ENCODE measurements around the gene GBGT1. TPM values are rescaled to one million over a fixed set of nuclear protein-coding genes. Genes with fewer than 3 reads are reported as not detected.

The GBGT1 gene
- total and polyA plus RNA-seq, 9 donors: 3.9 to 43.3 (median 20.8) TPM

- H3K27me3 ChIP-seq: no peaks in the 10 kb centered on the region
- H3K9me3 ChIP-seq: no peaks in the 10 kb centered on the region
- TF ChIP-seq POLR2A (IDR thresholded peaks at IDR 0.05) (no peak), EP300 (IDR thresholded peaks at IDR 0.05) (no peak), CTCF (IDR thresholded peaks at IDR 0.05) (no peak)
- H3K4me1 ChIP-seq (ENCODE audit: insufficient read depth): no peaks in the 10 kb centered on the region
- H3K36me3 ChIP-seq: no peaks in the 10 kb centered on the region
- DNase-seq: peak in 1 of 5 donors; percentile 20
- H3K27ac ChIP-seq: no peak overlapping the region
- intact Hi-C loops (cut with DNase I): no loop called here
- WGBS, 3 donors: 88 to 92% (median 92%) methylated on average over 13 of the region's 13 CpGs
- no peak overlapping the region for H3K4me3 ChIP-seq
Measured at GRCh38 chr9:133169102-133169501, 5.4 kb upstream of the GBGT1 start.

GRCh38 chr9:133168432-133168831 is 4.7 kb upstream of the GBGT1 start:
- peak in 1 of 5 donors; percentile 10 for DNase-seq
- intact Hi-C loops (cut with DNase I): no loop called here
- Histone ChIP-seq H3K27ac (no peak overlapping the region), H3K4me1 (ENCODE audit: insufficient read depth) (no peaks in the 10 kb centered on the region), H3K4me3 (no peak overlapping the region), H3K9me3 (no peaks in the 10 kb centered on the region), H3K36me3 (no peaks in the 10 kb centered on the region), H3K27me3 (no peaks in the 10 kb centered on the region)
- TF ChIP-seq POLR2A (IDR thresholded peaks at IDR 0.05) (no peak), CTCF (IDR thresholded peaks at IDR 0.05) (no peak), EP300 (IDR thresholded peaks at IDR 0.05) (no peak)
- 20 to 47% (median 24%) methylated on average over 6 of the region's 6 CpGs for WGBS, 3 donors

- DNase-seq: peak in 1 of 5 donors; percentile 22
- TF ChIP-seq EP300 (IDR thresholded peaks at IDR 0.05): no peak
- TF ChIP-seq CTCF (IDR thresholded peaks at IDR 0.05): no peak
- TF ChIP-seq POLR2A (IDR thresholded peaks at IDR 0.05): no peak
- intact Hi-C loops (cut with DNase I): no loop called here
Measured at GRCh38 chr9:133167769-133168168, 4.1 kb upstream of the GBGT1 start.

GRCh38 chr9:133167096-133167730 is 3.5 kb upstream of the GBGT1 start:
- peaks cover 5% of the 10 kb centered on the region for H3K4me1 ChIP-seq (ENCODE audit: insufficient read depth)
- H3K36me3 ChIP-seq: no peaks in the 10 kb centered on the region
- intact Hi-C loops (cut with DNase I): no loop called here
- H3K9me3 ChIP-seq: no peaks in the 10 kb centered on the region
- DNase-seq: peak in 1 of 5 donors; percentile 19
- TF ChIP-seq POLR2A (IDR thresholded peaks at IDR 0.05): no peak
- TF ChIP-seq EP300 (IDR thresholded peaks at IDR 0.05): no peak
- no peak for TF ChIP-seq CTCF (IDR thresholded peaks at IDR 0.05)
- no peaks in the 10 kb centered on the region for H3K27me3 ChIP-seq
- no peak overlapping the region for H3K27ac ChIP-seq
- H3K4me3 ChIP-seq: no peak overlapping the region
- WGBS, 3 donors: 84 to 89% (median 88%) methylated on average over 3 of the region's 3 CpGs

More at GRCh38 chr9:133167769-133168168, 4.1 kb upstream of the GBGT1 start:
- 74 to 83% (median 79%) methylated on average over 3 of the region's 3 CpGs for WGBS, 3 donors
- H3K4me3 ChIP-seq: no peak overlapping the region
- H3K4me1 ChIP-seq (ENCODE audit: insufficient read depth): peaks cover 4% of the 10 kb centered on the region
- no peaks in the 10 kb centered on the region for H3K27me3 ChIP-seq
- H3K27ac ChIP-seq: no peak overlapping the region
- no peaks in the 10 kb centered on the region for H3K9me3 ChIP-seq
- H3K36me3 ChIP-seq: no peaks in the 10 kb centered on the region
